SHP77 treated with DMSO at 0.1 percent for 48 hours (cell line): ENCODE data around the gene SSH3.
A peak's percentile ranks its signal among the peaks of the same experiment; 100 is the strongest.

Experiments
- DNase-seq: peaks from one replicate; lab custom pipeline; 2025; lab: John Stamatoyannopoulos, UW

Gene SSH3

DNA sequence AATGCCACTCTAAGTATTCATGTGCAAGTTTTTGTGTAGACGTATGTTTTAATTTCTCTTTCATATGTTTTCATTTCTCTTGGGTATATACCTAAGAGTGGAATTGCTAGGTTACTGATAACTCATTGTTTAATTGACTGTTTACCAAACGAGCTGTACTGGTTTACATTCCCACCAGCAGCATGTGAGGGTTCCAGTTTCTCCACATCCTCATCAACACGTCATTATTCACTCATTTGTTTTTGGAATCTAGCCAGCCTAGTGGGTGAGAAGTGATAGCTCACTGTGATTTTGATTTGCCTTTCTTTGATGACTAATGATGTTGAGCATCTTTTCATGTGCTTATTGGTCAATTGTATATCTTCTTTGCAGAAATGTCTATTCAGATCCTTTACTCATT, 10.2 kb upstream of the SSH3 start:
- DNase-seq: no peak

DNA sequence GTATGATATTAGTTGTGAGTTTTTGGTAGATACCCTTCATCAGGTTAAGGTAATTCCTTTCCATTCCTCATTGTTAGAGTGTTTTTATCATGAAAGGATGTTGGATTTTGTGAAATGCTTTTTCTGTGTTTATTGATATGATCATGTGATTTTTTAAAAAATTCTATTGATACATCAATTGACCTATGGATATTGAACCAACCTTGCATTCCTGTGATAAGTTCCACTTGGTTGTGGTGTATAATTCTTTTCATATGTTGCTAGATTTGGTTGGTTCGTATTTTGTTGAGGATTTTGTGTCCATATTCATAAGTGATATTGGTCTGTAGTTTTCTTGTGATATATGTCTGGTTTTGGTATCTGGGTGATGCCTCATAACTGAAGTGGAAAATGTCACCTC, 7.5 kb upstream of the SSH3 start:
- DNase-seq: no peak

DNA sequence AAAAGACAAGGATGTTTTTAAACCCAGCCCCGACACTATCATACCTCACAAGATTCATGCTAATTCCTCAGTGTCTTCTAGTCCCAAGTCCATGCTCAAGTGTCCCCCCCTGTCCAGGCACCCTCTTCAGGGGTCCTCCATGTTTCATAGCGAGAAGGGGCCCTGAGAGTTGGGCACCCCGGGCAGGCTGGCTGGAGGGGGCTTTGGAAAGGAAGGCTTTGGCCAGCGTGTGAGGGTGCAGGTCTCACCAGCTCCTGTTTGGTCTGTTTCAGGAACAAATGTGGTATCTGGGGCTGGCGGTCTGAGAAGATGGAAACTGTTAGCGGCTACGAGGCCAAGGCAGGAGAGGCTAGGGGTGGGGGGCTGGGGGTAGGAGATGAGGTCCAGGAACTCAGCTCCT, 4.5 kb upstream of the SSH3 start:
- DNase-seq: no peak

DNA sequence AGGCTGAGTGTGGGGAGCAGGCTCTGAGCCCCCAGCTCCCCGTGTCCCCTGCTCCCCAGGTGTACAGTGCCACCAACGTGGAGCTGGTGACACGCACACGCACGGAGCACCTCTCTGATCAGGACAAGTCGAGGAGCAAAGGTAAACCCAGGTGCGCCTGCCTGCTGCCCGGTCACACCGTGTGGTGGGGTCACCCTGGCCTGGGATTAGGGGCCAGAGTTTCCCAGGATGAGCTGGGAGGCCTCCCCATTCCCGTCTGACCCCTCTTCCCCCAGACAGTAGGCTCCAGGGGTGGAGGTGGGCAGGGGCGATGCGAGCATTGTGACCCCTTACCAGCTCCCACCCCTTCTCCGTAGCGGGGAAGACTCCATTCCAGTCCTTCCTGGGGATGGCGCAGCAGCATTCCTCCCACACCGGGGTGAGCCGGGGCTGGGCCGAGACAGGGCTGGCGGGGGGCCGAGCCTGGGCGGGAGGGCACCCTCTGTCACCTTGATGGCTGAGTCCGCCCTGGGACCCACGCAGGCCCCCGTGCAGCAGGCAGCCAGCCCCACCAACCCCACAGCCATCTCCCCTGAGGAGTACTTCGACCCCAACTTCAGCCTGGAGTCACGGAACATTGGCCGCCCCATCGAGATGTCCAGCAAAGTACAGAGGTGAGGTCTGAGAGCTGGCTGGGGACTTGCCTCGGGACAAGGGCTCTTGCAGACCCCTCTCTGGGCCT, 3.7 kb upstream of the SSH3 start:
- DNase-seq: no peak

DNA sequence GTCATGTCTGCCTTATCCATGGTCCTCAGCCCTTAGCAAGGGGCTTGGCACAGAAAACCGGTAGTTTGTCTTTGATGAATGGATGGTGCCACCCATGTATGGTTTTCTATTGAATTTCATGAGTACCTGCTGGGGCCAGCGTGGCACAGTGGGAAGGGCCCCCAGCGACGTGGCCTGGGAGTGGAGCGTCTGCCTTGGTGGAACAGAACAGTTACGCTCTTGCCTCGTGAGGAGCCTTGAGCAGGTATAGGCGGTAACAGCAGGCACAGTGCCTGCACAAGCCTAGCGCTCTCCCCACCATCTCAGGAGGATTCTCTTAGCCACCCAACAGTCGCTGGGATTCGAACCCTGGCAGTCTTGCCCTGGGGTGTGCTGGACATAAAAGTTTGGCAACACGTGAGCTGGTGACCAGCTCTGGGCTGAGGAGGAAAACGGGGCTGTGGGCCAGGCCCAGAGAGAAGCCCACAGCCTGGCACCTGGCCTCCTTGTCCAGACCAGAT, 3.0 kb upstream of the SSH3 start:
- no peak for DNase-seq

DNA sequence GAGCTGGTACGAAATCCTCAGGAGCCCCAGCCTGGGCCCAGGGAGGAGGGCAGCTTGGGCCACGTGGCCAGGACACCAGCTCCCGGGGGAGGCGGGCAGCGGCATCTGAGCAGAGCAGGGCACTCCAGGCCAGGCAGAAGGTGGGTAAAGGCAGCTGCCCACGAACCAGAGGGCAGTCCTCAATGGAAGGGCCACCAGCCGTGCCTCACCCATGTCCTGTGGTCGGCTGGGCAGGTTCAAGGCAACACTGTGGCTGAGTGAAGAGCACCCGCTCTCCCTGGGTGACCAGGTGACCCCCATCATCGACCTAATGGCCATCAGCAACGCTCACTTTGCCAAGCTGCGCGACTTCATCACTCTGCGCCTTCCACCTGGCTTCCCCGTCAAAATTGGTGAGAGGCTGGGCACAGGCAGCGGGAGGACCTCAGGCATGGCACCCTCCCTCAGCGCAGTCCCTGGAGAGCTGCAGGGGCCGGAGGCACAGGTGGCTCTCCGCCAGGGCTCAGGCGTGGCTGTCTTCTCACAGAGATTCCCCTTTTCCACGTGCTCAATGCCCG, 2.5 kb upstream of the SSH3 start:
- no peak for DNase-seq

DNA sequence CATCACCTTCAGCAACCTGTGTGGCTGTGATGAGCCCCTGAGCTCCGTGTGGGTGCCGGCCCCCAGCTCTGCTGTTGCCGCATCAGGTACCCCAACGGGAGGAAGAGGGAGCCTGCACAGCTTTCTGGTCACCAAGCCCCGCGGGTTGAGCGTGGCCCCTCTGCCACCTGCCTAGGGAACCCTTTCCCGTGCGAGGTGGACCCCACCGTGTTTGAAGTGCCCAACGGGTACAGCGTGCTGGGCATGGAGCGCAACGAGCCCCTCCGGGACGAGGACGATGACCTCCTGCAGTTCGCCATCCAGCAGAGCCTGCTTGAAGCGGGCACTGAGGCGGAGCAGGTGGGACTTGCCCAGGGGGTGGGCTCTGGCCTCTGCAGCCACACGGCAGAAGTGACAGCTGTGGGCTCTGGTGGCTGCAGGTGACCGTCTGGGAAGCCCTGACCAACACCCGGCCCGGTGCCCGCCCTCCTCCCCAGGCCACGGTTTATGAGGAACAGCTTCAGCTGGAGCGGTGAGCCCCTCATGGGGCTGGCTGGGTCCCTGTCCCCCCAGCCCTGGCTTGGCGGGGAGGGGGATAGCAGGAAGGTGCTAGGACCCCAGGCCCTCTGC, 1.9 kb upstream of the SSH3 start:
- no peak for DNase-seq

DNA sequence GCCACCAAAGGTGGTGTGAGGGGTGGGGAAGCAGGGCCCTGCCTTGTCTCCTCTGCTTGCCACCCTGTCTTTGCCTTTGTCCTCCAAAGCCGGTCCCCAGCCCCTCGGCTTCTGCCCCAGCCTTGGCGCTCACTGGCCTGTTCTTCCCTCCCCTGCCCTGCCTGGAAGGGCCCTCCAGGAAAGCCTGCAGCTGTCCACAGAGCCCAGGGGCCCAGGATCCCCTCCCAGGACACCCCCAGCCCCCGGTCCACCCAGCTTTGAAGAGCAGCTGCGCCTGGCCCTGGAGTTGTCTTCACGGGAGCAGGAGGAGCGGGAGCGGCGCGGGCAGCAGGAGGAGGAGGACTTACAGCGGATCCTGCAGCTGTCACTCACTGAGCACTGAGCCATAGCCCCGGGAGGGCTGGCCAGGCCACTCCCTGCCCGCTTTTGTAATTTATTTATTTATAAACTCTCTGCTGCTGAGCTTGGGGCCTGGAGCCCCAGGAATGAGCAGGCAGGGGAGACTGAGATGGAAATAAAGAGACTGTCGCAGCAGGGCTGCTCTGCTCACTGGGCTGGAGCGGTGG, 1.3 kb upstream of the SSH3 start:
- DNase-seq: peak; percentile 56

DNA sequence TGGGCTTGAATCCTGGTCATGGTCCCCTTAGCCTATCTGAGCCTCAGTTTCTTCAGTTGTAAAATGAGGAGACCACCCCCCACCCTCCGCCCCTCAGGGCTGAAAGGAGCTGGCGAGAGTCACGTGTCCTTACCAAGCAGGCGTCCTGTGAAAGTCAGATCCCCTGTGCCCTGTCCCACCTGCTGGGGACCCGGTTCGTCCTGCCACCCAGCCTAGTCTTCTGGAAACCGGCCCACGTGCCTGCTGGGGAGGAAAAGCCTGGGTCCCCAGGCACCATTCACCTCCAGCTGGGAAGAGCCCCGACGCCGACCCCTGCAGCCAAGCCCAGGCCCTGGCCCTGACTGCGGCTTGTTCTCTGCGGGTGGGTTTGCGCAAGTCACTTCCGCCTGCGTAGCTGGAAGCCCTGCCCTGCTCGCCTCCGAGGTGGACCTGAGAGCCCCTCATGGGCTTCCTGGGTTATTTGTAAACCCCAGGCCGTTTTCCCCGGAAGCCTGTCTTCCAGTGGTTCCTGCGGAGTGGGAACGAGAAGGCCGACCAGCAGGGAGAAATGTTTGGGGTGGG, 679 bp upstream of the SSH3 start:
- DNase-seq: peak; percentile 27

DNA sequence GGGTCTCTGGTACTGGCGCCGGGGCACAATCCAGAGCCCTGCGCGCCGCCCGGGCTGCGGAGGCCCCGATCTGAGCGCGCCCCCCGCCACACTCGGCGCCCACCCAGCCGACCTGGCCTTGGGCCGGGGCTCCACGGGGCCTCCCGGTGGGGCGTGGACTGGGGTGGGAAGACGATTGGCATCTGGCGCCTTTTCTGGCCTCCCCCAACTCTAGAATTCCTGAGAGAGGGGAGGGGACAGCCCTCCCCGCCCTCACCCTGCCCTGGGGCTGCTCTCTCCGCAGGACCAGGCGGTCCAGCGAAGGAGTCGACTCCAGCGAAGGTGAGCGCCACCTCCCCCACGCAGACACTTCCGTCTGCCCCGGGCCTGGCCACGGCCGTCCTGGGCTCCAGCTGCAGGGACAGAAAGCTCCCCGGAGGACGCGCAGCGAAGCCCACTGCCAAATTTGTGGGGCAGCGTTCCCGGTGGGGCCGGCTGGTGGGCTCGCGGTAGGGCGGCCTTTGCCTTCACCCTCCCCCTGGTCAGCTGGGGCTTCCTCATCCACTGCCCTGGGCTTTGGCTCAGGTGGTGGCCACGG, 593 bp downstream of the SSH3 start:
- DNase-seq: no peak

DNA sequence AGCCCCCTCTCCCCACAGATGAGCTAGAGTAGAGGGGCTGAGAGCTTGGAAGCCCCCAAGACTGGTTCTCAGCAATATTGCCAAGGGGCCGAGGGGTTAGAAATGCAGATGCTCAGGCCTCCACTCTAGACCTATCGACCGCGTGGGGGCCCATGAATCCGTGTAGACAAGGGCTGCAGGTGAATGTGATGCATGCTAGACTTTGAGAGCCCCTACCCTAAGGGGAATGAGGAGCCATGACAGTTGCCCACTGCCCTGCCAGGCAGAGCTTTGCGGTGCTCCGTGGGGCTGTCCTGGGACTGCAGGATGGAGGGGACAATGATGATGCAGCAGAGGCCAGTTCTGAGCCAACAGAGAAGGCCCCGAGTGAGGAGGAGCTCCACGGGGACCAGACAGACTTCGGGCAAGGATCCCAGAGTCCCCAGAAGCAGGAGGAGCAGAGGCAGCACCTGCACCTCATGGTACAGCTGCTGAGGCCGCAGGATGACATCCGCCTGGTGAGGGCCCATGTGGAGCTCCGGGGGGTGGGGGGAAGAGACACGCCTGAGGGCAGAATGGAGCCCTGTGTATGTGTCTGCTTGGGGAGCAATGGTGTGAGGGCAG, 1.3 kb downstream of the SSH3 start:
- peak; percentile 23 for DNase-seq

DNA sequence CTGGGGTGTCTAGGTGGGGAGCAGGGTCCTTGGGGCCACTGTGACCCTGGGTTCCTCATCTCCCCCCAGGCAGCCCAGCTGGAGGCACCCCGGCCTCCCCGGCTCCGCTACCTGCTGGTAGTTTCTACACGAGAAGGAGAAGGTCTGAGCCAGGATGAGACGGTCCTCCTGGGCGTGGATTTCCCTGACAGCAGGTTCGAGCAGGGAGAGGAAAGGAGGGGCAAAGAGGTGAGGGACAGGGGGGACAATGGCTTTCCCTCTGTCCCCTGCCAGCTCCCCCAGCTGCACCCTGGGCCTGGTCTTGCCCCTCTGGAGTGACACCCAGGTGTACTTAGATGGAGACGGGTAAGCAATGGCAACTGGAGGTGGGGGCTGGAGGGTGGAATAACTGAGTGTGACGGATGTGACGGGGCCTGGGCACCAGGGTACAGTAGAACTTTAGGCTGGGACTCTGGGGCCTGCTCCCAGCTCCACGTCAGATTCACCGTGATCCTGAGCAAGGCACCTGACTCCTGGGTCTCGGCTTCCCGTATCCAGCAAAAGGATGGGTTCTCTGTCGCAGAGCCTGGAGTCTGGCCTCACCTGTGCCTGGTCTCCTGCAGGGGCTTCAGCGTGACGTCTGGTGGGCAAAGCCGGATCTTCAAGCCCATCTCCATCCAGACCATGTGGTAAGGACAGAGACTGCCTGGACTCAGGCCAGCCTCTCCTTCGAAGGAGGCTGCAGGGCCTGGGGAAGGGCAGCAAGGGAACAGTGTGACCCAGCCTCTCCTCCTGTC, 3.6 kb downstream of the SSH3 start:
- DNase-seq: no peak

DNA sequence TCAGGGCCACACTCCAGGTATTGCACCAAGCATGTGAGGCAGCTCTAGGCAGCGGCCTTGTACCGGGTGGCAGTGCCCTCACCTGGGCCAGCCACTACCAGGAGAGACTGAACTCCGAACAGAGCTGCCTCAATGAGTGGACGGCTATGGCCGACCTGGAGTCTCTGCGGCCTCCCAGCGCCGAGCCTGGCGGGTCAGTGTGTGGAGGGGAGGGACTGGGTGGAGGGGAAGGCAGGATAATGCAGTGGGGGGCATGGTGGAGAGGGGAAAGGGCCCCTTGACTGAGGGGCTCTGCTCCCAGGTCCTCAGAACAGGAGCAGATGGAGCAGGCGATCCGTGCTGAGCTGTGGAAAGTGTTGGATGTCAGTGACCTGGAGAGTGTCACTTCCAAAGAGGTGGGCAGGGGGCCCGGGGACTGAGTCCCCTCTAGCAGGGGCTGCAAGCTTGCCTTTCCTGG, 4.2 kb downstream of the SSH3 start:
- DNase-seq: no peak

DNA sequence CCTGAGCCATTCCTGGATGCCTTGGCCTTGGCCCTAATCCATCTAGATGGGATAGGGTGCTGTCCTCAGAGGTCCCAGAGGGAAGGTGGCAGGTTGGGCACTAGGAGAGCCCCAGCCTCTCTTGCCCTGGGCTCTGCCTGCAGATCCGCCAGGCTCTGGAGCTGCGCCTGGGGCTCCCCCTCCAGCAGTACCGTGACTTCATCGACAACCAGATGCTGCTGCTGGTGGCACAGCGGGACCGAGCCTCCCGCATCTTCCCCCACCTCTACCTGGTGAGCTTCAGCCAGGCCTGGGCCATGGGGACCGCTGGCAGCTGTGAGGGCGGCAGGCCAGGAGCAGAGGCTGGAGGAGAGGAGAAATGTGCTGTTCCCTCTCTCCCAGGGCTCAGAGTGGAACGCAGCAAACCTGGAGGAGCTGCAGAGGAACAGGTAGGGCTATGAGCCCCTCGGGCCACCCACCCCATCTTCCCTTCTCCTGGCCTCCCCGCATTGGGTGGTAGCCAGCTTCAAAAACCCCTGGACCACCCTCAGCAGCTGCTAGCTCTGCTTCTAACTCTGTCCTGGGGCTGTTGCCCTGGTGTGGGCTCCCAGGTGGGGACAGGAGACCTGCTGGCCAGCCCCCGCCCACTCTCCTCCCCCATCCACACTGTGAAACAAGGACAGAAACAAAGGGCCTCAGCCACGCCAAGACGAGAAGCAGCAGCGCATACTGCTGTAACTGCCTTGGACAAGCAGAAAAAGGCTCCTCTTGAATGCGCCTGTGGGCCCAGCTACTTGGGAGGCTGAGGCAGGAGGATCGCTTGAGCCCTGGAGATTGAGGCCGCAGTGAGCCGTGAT, 4.9 kb downstream of the SSH3 start:
- DNase-seq: no peak

DNA sequence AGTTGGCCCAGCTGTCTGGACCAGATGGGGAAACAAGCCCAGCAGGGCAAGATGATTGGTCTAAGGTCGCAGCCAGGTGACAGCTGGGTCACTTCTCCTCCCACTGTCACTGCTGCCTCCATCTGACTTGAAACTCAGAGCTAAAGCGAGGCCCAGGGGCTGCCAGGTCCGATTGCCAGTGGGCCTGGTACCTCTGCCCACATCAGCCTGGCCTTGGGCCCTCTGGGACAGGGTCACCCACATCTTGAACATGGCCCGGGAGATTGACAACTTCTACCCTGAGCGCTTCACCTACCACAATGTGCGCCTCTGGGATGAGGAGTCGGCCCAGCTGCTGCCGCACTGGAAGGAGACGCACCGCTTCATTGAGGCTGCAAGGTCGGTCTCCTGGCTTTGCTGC, 5.8 kb downstream of the SSH3 start:
- DNase-seq: no peak

DNA sequence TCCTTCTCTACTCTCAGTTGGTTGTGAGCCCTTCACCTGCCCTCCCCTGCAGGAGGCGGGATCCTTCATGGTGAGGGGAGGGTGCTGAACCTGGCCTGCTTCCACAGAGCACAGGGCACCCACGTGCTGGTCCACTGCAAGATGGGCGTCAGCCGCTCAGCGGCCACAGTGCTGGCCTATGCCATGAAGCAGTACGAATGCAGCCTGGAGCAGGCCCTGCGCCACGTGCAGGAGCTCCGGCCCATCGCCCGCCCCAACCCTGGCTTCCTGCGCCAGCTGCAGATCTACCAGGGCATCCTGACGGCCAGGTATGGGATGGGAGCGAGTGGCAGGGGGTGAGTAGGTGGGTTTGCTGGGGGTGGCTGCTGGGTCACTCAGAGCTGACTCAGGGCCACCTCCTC, 6.3 kb downstream of the SSH3 start:
- no peak for DNase-seq

DNA sequence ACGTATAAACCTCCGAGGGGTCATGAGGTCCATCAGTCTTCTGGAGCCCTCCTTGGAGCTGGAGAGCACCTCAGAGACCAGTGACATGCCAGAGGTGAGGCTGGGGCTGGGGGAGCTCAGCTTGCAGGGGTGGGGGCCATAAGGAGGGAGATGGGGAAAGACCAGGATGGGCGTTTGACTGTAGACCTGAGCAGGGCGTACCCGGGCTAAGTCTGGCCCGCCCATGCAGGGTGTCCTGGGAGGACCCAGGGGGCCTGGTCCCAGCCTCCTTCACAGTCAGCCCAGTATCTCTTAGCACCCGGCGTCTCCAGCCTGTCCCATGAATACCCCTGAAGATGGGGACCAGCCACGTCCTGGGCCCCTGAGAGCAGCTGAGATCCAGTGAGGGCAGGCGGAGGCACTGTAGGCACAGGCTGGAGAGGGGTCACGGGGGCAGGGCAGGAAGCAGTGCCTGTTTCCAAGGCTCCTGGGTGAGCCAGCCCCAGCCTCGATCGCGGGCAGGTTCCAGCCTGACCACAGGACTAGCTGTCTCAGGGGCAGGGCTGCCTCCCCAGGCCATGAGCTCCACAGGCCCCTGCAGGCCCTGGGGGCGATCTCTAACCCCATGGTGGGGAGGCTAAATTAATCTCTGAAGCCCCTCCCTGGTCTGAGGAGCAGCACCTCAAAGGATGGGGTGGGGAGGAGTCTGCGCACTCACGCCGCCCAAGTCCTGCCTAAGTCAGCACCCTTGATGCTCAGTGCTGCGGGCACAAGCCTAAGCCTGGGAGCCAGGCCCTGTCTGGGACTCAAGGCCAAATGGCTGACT, 7.1 kb downstream of the SSH3 start:
- DNase-seq: no peak

DNA sequence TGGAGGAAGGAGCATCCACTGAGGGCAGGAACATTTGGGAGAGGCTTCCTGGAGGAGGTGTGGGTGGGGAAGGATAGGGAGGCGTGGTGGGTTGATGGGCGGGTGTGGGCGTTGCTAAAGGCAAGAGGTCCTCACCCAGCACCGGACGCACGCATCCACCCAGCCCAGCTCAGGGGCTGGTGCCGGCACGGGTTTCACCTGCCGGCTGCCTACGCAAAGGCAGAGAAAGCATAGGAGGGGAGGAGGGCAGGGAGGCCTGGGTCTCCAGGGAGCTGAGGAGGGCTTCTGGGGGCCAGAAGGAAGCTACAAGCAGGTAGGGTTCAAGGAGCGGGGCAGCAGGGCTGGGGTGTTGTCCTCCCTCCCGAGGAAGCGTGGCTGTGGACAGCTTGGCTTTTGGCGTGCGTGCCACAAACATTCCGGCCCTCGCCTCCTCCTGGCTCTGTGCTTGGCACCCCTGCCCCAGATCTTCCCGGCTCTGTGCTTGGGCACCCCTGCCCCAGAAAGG, 7.8 kb downstream of the SSH3 start:
- no peak for DNase-seq

DNA sequence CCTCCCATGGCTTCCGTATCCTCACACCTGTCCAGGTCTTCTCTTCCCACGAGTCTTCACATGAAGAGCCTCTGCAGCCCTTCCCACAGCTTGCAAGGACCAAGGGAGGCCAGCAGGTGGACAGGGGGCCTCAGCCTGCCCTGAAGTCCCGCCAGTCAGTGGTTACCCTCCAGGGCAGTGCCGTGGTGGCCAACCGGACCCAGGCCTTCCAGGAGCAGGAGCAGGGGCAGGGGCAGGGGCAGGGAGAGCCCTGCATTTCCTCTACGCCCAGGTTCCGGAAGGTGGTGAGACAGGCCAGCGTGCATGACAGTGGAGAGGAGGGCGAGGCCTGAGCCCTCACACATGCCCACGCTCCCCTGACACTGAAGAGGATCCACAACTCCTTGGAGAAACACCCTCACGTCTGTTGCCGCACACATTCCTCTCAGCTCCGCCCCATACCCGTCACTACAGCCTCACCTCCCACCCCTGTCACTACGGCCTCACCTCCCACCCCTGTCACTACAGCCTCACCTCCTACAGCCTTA, 8.3 kb downstream of the SSH3 start:
- DNase-seq: no peak
